DND-41 (cell line): ENCODE measurements around the gene ARTN.

Source experiments
- ATAC-seq: fragments of 200-7000 bp; cut with Tn5 transposase; 3 replicates; pipeline ENCODE4 v1.9.1; 2021; ENCODE audit warnings: low read depth; ENCODE audit not compliant: insufficient read depth
- DNase-seq: peaks from one replicate; pipeline ENCODE4 v3.0.0-alpha.2; 2020
- H2AFZ ChIP-seq: 2 replicates; pipeline ENCODE4 v1.6.0; 2012; ENCODE audit warnings: low read depth, low read length
- H3K27ac ChIP-seq: 2 replicates; pipeline ENCODE4 v1.5.1; 2012; ENCODE audit warnings: low read length, inconsistent platforms
- H3K27me3 ChIP-seq: fragments of 200-600 bp; sonication (generic); 2 replicates; pipeline ENCODE4 v1.6.0; 2012; ENCODE audit warnings: low read length, mild to moderate bottlenecking, inconsistent platforms; ENCODE audit not compliant: insufficient read depth, poor library complexity
- H3K36me3 ChIP-seq: 2 replicates; pipeline ENCODE4 v1.5.1; 2012; ENCODE audit warnings: low read length, inconsistent platforms; ENCODE audit not compliant: insufficient read depth
- H3K4me1 ChIP-seq: 2 replicates; pipeline ENCODE4 v1.5.1; 2012; ENCODE audit warnings: mild to moderate bottlenecking, low read length; ENCODE audit not compliant: insufficient read depth
- H3K4me2 ChIP-seq: 2 replicates; pipeline ENCODE4 v1.6.0; 2012; ENCODE audit warnings: mild to moderate bottlenecking, moderate library complexity, low read length, inconsistent platforms; ENCODE audit not compliant: insufficient read depth
- H3K4me3 ChIP-seq, 2 experiments: fragments of 200-600 bp in 1 of 2; shearing (Covaris generic) in 1 of 2; 2 replicates each; pipeline ENCODE4 v1.5.1; 2012 to 2016; ENCODE audit warnings: inconsistent platforms in 2 of 2, low read length in 2 of 2, mild to moderate bottlenecking in 2 of 2, low read depth in 1 of 2, moderate library complexity in 1 of 2
- H3K79me2 ChIP-seq: 2 replicates; pipeline ENCODE4 v1.6.0; 2012; ENCODE audit warnings: low read length, inconsistent platforms; ENCODE audit not compliant: insufficient read depth
- H3K9ac ChIP-seq: 2 replicates; pipeline ENCODE4 v1.6.0; 2012; ENCODE audit warnings: low read depth, mild to moderate bottlenecking, inconsistent platforms, low read length, moderate library complexity
- H3K9me3 ChIP-seq: 2 replicates; pipeline ENCODE4 v1.5.1; 2012; ENCODE audit warnings: low read length, moderate library complexity, mild to moderate bottlenecking, inconsistent platforms; ENCODE audit not compliant: insufficient read depth, severe bottlenecking
- H4K20me1 ChIP-seq: 2 replicates; pipeline ENCODE4 v1.6.0; 2012; ENCODE audit warnings: low read length; ENCODE audit not compliant: insufficient read depth
- EZH2 ChIP-seq: IDR thresholded peaks from 3 replicates; pipeline ENCODE4 v1.6.1; 2012; ENCODE audit warnings: borderline replicate concordance, low read depth, mild to moderate bottlenecking, moderate library complexity, low read length, inconsistent platforms; ENCODE audit not compliant: severe bottlenecking
- TF ChIP-seq, protein P1 (sequence below): IDR thresholded peaks from 2 replicates; pipeline ENCODE4 v1.5.1; 2012; ENCODE audit warnings: borderline replicate concordance, low read length, moderate library complexity, mild to moderate bottlenecking; ENCODE audit not compliant: poor library complexity, severe bottlenecking; ENCODE audit errors: extremely low read depth

Gene ARTN

DNA sequence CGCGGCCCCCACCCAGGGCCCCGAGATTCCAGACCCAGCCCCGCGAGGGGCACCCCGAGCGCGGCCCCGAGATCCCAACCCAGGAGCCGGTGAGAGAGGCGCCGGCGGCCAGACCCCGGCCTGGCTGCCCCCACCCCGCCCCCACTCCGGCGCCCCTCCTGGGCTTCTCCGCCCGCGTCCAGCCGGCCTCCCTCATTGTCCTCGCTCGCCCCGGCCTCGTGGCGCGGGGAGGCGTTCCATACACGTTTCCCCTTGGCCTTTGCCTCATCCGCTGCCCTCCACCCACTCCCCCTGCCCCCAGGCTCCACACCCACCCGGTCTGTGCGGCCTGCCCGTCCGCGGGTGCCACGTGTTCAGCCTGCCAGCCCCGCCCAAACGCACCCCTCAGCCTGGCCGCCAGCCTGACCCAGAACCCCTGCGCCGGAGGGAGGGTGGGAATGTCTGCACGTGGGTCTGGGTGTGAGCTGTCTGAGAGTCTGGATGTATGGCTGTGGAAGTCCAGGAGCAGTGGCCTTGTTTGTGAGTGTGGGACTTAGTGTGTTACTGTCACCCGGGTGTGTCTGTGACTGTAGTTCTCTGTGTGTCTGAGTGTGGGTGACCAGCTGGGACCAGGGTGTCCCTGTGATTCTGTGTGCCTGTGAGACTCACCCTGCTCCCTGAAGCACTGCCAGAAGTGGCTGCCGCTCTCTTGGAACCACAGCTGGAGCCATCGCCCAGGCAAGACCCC, 46.1 kb downstream of the ARTN start:
- H3K79me2 ChIP-seq = peaks cover 24% of the 10 kb centered on the region
- TF ChIP-seq, protein P1, sequence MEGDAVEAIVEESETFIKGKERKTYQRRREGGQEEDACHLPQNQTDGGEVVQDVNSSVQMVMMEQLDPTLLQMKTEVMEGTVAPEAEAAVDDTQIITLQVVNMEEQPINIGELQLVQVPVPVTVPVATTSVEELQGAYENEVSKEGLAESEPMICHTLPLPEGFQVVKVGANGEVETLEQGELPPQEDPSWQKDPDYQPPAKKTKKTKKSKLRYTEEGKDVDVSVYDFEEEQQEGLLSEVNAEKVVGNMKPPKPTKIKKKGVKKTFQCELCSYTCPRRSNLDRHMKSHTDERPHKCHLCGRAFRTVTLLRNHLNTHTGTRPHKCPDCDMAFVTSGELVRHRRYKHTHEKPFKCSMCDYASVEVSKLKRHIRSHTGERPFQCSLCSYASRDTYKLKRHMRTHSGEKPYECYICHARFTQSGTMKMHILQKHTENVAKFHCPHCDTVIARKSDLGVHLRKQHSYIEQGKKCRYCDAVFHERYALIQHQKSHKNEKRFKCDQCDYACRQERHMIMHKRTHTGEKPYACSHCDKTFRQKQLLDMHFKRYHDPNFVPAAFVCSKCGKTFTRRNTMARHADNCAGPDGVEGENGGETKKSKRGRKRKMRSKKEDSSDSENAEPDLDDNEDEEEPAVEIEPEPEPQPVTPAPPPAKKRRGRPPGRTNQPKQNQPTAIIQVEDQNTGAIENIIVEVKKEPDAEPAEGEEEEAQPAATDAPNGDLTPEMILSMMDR = no peak
- no peak for TF ChIP-seq EZH2
- no peak overlapping the region for H2AFZ ChIP-seq
- H3K36me3 ChIP-seq = peaks cover 27% of the 10 kb centered on the region
- peak; percentile 35 for DNase-seq
- peaks cover 35% of the 10 kb centered on the region for H3K4me1 ChIP-seq
- no peaks in the 10 kb centered on the region for H3K9me3 ChIP-seq
- no peak for ATAC-seq
- no peak overlapping the region; the same call in 1 of the 2 replicates for H3K9ac ChIP-seq
- H3K4me3 ChIP-seq = peak overlapping the region in 1 of 2 experiments; percentile 9; a peak in 1 of 4 replicates
- no peak overlapping the region for H3K27ac ChIP-seq
- peaks cover 30% of the 10 kb centered on the region for H4K20me1 ChIP-seq
- H3K4me2 ChIP-seq = peak overlapping the region; percentile 48
- peaks cover 7% of the 10 kb centered on the region for H3K27me3 ChIP-seq

DNA sequence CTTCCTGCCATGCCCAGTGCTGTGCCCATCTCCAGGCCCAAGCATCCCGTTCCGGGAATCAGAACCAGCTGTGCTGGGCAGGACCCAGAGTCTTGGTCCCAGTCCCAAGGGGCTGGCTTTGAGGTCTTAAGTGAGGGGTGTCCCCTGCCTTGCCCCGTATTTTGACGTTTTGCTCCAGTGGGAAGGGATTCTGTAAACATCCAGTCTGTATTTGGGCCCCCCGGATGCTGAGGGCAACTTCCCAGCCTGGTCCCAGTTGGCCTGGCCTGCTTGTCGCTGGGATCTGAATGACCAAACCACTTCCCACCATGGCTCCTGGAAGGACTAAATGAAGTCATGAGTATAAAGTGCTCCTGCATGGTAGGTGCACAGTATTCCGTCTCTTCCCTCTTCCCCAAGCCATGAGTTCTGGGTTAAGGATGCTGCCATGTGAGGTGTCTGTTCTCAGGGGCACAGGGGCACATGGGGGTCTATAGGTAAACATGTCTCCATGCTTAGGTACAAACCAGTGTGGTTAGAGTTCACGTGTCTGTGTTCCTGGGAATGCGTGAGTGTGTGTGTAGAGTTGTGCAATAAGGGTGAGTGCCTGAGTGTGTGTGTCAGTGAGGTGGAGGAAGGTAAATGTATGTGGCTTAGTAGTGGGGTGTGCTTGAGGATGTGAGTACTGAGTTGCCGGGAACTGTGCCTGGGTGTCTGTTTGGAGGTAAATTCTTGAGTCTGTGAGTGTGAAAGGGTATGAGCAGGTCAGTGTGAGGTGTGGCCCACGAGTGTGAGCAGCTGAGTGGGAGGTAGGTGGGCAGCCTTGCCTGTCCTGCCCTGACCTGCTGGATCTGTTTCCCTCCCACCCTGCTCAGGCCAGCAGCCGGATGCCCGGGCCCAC, 46.9 kb downstream of the ARTN start:
- Histone ChIP-seq H3K36me3 (peaks cover 27% of the 10 kb centered on the region), H2AFZ (no peak overlapping the region), H3K27ac (no peak overlapping the region), H3K27me3 (peaks cover 7% of the 10 kb centered on the region), H3K4me3 (peak overlapping the region in 1 of 2 experiments; percentile 9; a peak in 1 of 4 replicates), H3K9me3 (no peaks in the 10 kb centered on the region), H3K4me1 (peaks cover 35% of the 10 kb centered on the region), H3K79me2 (peaks cover 17% of the 10 kb centered on the region), H3K4me2 (0 out of 2 replicates have a peak overlapping the region, but pooled peaks have one; percentile 48), H3K9ac (no peak overlapping the region), H4K20me1 (peaks cover 30% of the 10 kb centered on the region)
- ATAC-seq (no peak), DNase-seq (no peak)
- no peak for TF ChIP-seq EZH2
- TF ChIP-seq, protein P1 = no peak

DNA sequence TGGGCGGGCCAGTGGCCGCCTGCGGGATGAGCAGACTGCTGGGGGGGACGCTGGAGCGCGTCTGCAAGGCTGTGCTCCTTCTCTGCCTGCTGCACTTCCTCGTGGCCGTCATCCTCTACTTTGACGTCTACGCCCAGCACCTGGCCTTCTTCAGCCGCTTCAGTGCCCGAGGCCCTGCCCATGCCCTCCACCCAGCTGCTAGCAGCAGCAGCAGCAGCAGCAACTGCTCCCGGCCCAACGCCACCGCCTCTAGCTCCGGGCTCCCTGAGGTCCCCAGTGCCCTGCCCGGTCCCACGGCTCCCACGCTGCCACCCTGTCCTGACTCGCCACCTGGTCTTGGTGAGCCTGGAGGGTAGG, 47.5 kb downstream of the ARTN start:
- ATAC-seq (no peak), DNase-seq (no peak)
- H3K4me1 ChIP-seq = peaks cover 29% of the 10 kb centered on the region
- no peak overlapping the region for H3K4me2 ChIP-seq
- TF ChIP-seq EZH2 = no peak
- TF ChIP-seq, protein P1 = no peak
- peaks cover 11% of the 10 kb centered on the region for H3K79me2 ChIP-seq
- H3K9ac ChIP-seq = no peak overlapping the region
- no peaks in the 10 kb centered on the region for H3K9me3 ChIP-seq
- H3K36me3 ChIP-seq = peaks cover 24% of the 10 kb centered on the region
- peaks cover 7% of the 10 kb centered on the region for H3K27me3 ChIP-seq
- H4K20me1 ChIP-seq = peaks cover 26% of the 10 kb centered on the region
- H3K27ac ChIP-seq = no peak overlapping the region
- H2AFZ ChIP-seq = no peak overlapping the region
- no peak overlapping the region for H3K4me3 ChIP-seq
